ENCODE data around the gene ELP1. TPM values are rescaled to one million over a fixed set of nuclear protein-coding genes. Genes with fewer than 3 reads are reported as not detected.

The ELP1 gene
- total and polyA plus RNA-seq, 8 donors, result 22.9 to 50.6 (median 44.3) TPM

DNA sequence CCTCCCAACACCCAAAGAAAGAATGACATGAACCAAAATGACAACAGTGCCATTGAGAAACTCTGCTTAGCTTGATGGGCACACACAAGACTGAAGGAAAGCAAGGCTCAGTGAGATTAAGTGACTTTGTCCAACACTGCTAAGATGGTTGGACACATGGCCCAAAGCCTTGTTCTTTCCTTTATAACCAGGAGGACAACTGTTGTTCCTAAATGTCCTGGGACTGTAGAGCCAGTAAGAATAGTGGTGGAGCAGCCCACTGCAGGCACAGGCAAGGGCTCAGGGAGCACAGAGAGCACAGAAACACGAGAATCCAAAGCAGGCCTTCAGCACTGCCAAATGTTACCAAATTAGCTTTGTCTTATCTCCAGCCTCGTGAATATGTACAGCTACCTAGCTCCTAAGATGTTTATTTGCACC, 67.9 kb downstream of the ELP1 start:
- TF ChIP-seq, protein P1, sequence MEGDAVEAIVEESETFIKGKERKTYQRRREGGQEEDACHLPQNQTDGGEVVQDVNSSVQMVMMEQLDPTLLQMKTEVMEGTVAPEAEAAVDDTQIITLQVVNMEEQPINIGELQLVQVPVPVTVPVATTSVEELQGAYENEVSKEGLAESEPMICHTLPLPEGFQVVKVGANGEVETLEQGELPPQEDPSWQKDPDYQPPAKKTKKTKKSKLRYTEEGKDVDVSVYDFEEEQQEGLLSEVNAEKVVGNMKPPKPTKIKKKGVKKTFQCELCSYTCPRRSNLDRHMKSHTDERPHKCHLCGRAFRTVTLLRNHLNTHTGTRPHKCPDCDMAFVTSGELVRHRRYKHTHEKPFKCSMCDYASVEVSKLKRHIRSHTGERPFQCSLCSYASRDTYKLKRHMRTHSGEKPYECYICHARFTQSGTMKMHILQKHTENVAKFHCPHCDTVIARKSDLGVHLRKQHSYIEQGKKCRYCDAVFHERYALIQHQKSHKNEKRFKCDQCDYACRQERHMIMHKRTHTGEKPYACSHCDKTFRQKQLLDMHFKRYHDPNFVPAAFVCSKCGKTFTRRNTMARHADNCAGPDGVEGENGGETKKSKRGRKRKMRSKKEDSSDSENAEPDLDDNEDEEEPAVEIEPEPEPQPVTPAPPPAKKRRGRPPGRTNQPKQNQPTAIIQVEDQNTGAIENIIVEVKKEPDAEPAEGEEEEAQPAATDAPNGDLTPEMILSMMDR (IDR thresholded peaks at IDR 0.05), result no peak
- DNase-seq (no peak), ATAC-seq (no peak)
- no peak overlapping the region for H3K4me3 ChIP-seq
- no peaks in the 10 kb centered on the region for H3K9me3 ChIP-seq
- H3K36me3 ChIP-seq, result peaks cover 0 to 20% of the 10 kb centered on the region in 2 donors
- no peak overlapping the region for H3K27ac ChIP-seq
- no peaks in the 10 kb centered on the region for H3K27me3 ChIP-seq
- intact Hi-C loops (cut with DNase I), result no loop called here
- no peaks in the 10 kb centered on the region for H3K4me1 ChIP-seq

DNA sequence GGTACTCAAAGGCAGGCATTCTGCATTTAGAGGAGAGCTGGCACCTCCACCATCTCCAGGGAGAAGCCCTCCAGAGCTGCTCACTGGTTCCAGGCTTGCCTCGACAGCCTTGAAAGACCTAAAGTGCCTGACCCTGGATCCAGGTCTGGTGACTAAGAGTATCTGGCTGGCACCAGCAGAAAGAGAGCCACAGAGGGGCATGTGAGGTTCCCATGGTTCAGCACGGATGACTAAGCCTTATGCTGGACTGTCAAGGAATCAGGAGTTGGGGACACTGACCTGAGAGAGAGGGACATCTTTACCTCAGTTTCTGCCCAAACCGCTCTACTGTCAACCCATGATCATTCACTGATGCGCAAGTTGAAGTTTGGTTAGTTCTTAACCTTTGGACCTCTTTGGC, 68.9 kb downstream of the ELP1 start:
- DNase-seq, result no peak
- no peak overlapping the region for H3K27ac ChIP-seq
- no peaks in the 10 kb centered on the region for H3K27me3 ChIP-seq
- ATAC-seq, result no peak
- no peak overlapping the region for H3K4me3 ChIP-seq
- TF ChIP-seq, protein P1 (IDR thresholded peaks at IDR 0.05), result no peak
- H3K9me3 ChIP-seq, result no peaks in the 10 kb centered on the region
- H3K4me1 ChIP-seq, result no peaks in the 10 kb centered on the region
- H3K36me3 ChIP-seq, result peaks cover 0 to 12% of the 10 kb centered on the region in 2 donors
- intact Hi-C loops (cut with DNase I), result no loop called here

DNA sequence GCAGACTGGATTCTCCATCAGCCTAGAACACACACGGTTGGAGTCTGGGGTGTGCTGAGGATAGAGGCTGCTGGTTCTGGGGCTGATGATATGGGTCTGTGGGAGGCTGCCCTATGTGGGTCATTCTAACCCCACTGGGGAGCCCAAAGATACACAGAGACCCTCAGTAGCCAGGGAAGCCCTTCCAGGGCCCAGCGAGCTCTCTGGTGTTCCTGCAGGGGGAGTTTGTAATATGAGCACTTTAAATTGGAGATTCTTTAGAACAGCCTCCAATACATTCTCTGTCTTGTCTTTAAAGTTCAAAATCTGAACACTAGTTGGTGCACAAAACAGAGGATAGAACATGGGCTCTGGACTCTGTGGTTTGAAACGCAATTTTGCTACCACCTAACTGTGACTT, 69.5 kb downstream of the ELP1 start:
- intact Hi-C loops (cut with DNase I), result no loop called here
- H3K36me3 ChIP-seq, result peaks cover 0 to 7% of the 10 kb centered on the region in 2 donors
- no peaks in the 10 kb centered on the region for H3K27me3 ChIP-seq
- no peak overlapping the region for H3K4me3 ChIP-seq
- ATAC-seq (no peak), DNase-seq (no peak)
- no peaks in the 10 kb centered on the region for H3K4me1 ChIP-seq
- no peaks in the 10 kb centered on the region for H3K9me3 ChIP-seq
- TF ChIP-seq, protein P1 (IDR thresholded peaks at IDR 0.05), result no peak
- no peak overlapping the region for H3K27ac ChIP-seq

DNA sequence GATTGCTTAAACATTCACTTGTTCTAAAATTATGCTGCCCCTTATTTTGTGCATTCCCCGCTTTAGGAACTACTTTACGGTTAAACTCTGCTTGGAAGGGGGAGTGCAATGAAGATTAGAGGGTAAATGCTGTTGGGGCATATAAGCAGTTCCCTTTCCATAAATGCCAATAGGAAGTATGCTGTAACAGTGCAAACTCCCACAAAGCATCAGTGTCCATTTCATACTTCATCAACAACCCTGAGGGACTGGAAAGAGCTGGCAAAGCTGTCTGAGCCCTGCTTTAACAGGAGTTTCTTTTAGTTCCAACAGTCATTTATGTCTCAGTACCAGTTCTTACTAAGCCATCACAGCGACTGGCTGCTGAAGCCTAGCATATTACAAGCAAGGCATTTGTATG, 70.0 kb downstream of the ELP1 start:
- TF ChIP-seq, protein P1 (IDR thresholded peaks at IDR 0.05), result no peak
- ATAC-seq (no peak), DNase-seq (no peak)
- Histone ChIP-seq H3K4me3 (no peak overlapping the region), H3K4me1 (no peaks in the 10 kb centered on the region), H3K27me3 (no peaks in the 10 kb centered on the region), H3K36me3 (peaks cover 0 to 3% of the 10 kb centered on the region in 2 donors), H3K9me3 (no peaks in the 10 kb centered on the region), H3K27ac (no peak overlapping the region)
- intact Hi-C loops (cut with DNase I), result no loop called here

DNA sequence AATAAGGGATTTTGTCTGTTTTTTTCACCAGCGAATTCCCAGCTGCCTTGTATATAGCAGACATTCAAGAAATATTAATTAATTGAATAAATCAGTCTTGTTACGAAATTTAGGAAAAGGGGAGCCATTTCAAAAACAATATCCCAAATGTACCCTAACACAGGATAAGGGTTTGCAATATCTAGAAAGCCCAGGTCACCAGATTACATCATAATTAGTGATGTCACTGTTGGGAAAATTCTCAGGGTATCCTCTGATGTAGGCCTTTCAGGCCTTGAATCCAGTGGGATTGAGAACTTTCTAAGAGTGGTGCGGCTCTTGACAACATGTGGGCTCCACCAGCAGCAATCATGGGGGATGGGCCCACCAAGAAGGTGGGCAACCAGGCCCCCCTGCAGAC, 71.9 kb downstream of the ELP1 start, which contains the start of gene ACTL7A:
TSS of gene ACTL7A (plus strand) at position 270 of the 400 bp plus-strand sequence. CDS start at position 327, 57 bp downstream.
- Histone ChIP-seq H3K4me3 (no peak within 1 kb of the TSS), H3K9me3 (no peaks in the 10 kb centered on the region), H3K27ac (peak within 1 kb of the TSS in 1 of 2 donors; percentile 23), H3K4me1 (no peaks in the 10 kb centered on the region), H3K36me3 (no peaks in the 10 kb centered on the region), H3K27me3 (no peaks in the 10 kb centered on the region)
- TF ChIP-seq, protein P1 (IDR thresholded peaks at IDR 0.05), result no peak
- DNase-seq (no peak), ATAC-seq (no peak)
- intact Hi-C loops (cut with DNase I), result no loop called here
